Measurements from ENCODE around the gene NR1H3. TPM values are rescaled to one million over a fixed set of nuclear protein-coding genes. Genes with fewer than 3 reads are reported as not detected.

Gene NR1H3
- total RNA-seq, 1 donor from 2014 or later = 61.2 TPM

GRCh38 chr11:47235163-47235562 lies 22.6 kb upstream of the NR1H3 start:
- no peak overlapping the region for H3K27ac Mint-ChIP-seq (ENCODE audit: unreplicated experiment)

DNA sequence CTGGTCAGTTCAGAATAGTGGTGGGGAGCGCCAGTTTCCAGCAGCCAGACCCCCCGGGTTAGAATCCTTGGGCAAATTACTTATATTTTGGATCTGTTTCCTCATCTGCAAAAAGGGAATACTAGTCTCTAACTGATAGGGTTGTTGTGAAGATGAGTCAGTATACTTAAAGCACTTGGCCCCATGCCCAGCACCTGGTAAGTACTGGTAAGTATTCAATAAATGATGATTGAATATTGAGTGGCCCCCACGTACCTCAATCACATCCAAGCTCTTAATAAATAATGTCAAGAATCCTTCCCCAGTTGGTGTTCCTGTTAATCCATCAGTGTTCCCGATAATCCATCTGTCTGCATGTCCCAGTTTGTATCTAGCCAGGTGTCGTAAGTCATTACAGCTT lies 21.3 kb upstream of the NR1H3 start:
- Mint-ChIP-seq H3K4me1 (ENCODE audit: unreplicated experiment) (peaks cover 13% of the 10 kb centered on the region), H3K27me3 (ENCODE audit: unreplicated experiment) (peaks cover 5% of the 10 kb centered on the region), H3K9me3 (ENCODE audit: unreplicated experiment) (no peaks in the 10 kb centered on the region), H3K27ac (ENCODE audit: unreplicated experiment) (no peak overlapping the region), H3K4me3 (ENCODE audit: unreplicated experiment) (no peak overlapping the region), H3K36me3 (ENCODE audit: low read depth, unreplicated experiment) (peaks cover 24% of the 10 kb centered on the region)
- no peak for TF ChIP-seq CTCF (IDR thresholded peaks at IDR 0.05; ENCODE audit: unreplicated experiment)
- no peak for DNase-seq (ENCODE audit: low spot score)

More at GRCh38 chr11:47235163-47235562, 22.6 kb upstream of the NR1H3 start:
- peak overlapping the region; percentile 74 for H3K4me3 Mint-ChIP-seq (ENCODE audit: unreplicated experiment)
- peaks cover 19% of the 10 kb centered on the region for H3K36me3 Mint-ChIP-seq (ENCODE audit: low read depth, unreplicated experiment)
- H3K9me3 Mint-ChIP-seq (ENCODE audit: unreplicated experiment) = no peaks in the 10 kb centered on the region
- TF ChIP-seq CTCF (IDR thresholded peaks at IDR 0.05; ENCODE audit: unreplicated experiment) = no peak
- peaks cover 4% of the 10 kb centered on the region for H3K27me3 Mint-ChIP-seq (ENCODE audit: unreplicated experiment)
- DNase-seq (ENCODE audit: low spot score) = no peak
- H3K4me1 Mint-ChIP-seq (ENCODE audit: unreplicated experiment) = peaks cover 13% of the 10 kb centered on the region

- H3K9me3 Mint-ChIP-seq (ENCODE audit: unreplicated experiment) = no peaks in the 10 kb centered on the region
- no peak overlapping the region for H3K27ac Mint-ChIP-seq (ENCODE audit: unreplicated experiment)
- no peak overlapping the region for H3K4me3 Mint-ChIP-seq (ENCODE audit: unreplicated experiment)
- peaks cover 16% of the 10 kb centered on the region for H3K4me1 Mint-ChIP-seq (ENCODE audit: unreplicated experiment)
- H3K36me3 Mint-ChIP-seq (ENCODE audit: low read depth, unreplicated experiment) = peaks cover 50% of the 10 kb centered on the region
- DNase-seq (ENCODE audit: low spot score) = no peak
- TF ChIP-seq CTCF (IDR thresholded peaks at IDR 0.05; ENCODE audit: unreplicated experiment) = no peak
- H3K27me3 Mint-ChIP-seq (ENCODE audit: unreplicated experiment) = peaks cover 12% of the 10 kb centered on the region
Measured at GRCh38 chr11:47239852-47240251, 17.9 kb upstream of the NR1H3 start.

GRCh38 chr11:47241841-47242301 lies 15.9 kb upstream of the NR1H3 start:
- H3K9me3 Mint-ChIP-seq (ENCODE audit: unreplicated experiment) = no peaks in the 10 kb centered on the region
- DNase-seq (ENCODE audit: low spot score) = no peak
- TF ChIP-seq CTCF (IDR thresholded peaks at IDR 0.05; ENCODE audit: unreplicated experiment) = no peak
- peaks cover 9% of the 10 kb centered on the region for H3K4me1 Mint-ChIP-seq (ENCODE audit: unreplicated experiment)
- peaks cover 10% of the 10 kb centered on the region for H3K27me3 Mint-ChIP-seq (ENCODE audit: unreplicated experiment)
- H3K27ac Mint-ChIP-seq (ENCODE audit: unreplicated experiment) = peak overlapping the region; percentile 0
- peaks cover 55% of the 10 kb centered on the region for H3K36me3 Mint-ChIP-seq (ENCODE audit: low read depth, unreplicated experiment)
- peak overlapping the region; percentile 47 for H3K4me3 Mint-ChIP-seq (ENCODE audit: unreplicated experiment)

GRCh38 chr11:47242596-47243192 lies 15.1 kb upstream of the NR1H3 start:
- no peak overlapping the region for H3K4me3 Mint-ChIP-seq (ENCODE audit: unreplicated experiment)
- no peak for DNase-seq (ENCODE audit: low spot score)
- H3K9me3 Mint-ChIP-seq (ENCODE audit: unreplicated experiment) = no peaks in the 10 kb centered on the region
- no peak overlapping the region for H3K27ac Mint-ChIP-seq (ENCODE audit: unreplicated experiment)
- peaks cover 10% of the 10 kb centered on the region for H3K27me3 Mint-ChIP-seq (ENCODE audit: unreplicated experiment)
- peaks cover 4% of the 10 kb centered on the region for H3K4me1 Mint-ChIP-seq (ENCODE audit: unreplicated experiment)
- peaks cover 52% of the 10 kb centered on the region for H3K36me3 Mint-ChIP-seq (ENCODE audit: low read depth, unreplicated experiment)
- TF ChIP-seq CTCF (IDR thresholded peaks at IDR 0.05; ENCODE audit: unreplicated experiment) = no peak
